ENCODE results near the gene MYO5A. TPM values are rescaled to one million over a fixed set of nuclear protein-coding genes. Genes with fewer than 3 reads are reported as not detected.

The MYO5A gene
- total RNA-seq, 1 donor from 2014 or later, result 18.8 TPM

GRCh38 chr15:52361494-52361893 is 167.2 kb downstream of the MYO5A start:
- ATAC-seq, result no peak

- peak; percentile 26 for ATAC-seq
Observed at GRCh38 chr15:52360229-52361203, 168.2 kb downstream of the MYO5A start.

DNA sequence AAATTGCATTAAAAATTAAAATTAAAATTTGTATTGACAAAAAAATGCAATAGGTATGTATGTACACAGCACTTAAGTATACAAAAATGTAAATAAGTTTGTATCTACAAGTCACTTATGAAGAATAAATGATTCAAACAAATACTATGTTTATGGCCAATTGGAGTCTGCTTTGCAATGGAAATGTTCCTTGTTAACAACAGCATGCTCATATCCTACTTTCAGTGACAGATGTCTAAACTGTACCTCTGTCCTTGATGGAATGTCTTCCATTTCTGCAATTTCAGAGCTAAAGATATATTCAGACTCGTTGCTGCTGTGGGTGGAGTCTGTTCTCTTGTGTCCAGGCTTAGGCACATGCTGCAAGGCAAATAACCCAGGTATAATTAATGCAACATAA is 169.0 kb downstream of the MYO5A start:
- no peak for ATAC-seq

GRCh38 chr15:52357949-52358348 is 170.7 kb downstream of the MYO5A start:
- ATAC-seq, result no peak

DNA sequence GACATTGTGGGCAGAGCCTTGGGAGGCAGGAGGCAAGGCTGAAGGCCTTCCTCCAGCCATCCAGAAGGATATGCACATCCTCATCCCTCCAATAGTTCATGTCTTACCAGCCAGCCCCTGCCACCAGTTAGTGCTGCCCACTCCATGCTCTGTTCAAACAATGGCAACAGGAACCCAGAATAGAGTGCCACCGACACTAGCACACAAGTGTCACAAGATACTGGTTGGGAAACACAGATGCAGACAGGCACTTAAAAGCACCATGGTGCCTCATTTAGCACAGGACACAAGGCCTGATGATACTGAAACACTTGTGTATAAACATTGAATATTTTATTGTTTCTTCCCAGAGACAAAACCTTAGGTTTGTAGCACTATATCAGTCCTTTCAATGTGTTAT is 176.6 kb downstream of the MYO5A start:
- no peak for ATAC-seq

DNA sequence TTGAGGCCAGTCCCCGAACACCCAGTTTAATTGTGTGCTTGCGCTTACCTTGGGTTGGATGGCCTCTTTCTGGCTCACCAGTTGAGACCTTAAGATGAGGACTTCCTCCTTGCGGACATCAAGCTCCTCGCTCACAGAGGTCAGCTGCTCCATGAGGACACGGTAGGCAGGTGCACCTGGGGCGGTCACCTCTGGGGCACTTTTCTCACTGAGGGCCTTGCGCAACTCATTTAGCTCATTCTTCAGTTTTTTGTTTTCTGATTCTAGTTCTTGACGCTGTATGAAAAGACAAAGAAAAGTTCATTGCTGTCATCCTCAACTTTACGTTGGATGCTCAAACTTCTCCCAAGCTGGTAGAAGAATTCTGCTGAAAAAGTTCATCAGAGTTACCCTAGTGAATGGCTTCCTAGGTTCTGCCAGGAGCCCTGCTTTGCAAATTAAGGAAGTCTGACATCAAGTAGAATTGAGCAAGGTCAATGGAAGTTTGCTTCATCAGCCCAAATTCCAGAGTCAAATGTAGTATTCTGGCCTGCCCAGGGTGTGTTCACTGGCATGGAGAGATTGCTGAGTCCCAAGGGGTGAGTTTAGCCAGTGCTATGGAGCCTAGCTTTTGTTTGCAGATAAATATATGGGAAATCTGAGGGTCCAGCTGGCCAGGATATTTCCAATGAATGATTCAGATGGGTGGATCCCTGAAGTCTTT is 177.3 kb downstream of the MYO5A start:
- ATAC-seq, result no peak

GRCh38 chr15:52350423-52350822 is 178.3 kb downstream of the MYO5A start:
- no peak for ATAC-seq

- ATAC-seq, result peak; percentile 38
Observed at GRCh38 chr15:52349052-52349700, 179.5 kb downstream of the MYO5A start.

DNA sequence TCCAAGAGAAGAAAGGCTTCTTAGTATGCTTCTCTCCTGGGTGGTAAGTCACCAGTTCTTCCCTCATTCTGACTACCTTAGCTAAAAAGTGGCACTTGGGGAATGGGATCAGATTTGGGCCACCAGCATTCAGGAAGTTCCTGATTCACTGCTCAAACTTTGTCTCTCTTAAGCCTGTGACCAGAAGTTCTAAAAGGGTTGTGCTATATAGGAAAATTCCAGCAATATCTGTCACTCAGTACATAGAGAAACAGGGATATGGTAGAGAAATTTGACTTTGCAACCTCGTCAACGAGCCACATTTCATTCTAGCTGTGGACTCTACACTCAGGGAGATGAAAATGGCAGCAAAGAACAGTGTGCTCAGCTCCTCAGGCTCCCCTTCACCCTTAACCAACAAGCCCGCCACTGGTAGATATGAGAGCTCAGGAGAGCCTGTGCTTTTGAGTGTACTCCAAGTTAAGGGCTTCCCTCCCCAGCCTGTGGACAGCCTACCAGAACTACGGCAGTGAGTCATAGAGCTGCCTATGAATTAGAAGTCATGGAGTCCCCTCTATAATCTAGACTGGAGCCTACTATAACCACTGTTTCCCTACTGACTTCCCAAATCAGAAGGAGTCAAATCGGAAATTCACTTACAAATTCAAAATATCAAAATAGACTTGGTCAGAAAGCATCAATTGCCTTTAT is 180.5 kb downstream of the MYO5A start:
- no peak for ATAC-seq

DNA sequence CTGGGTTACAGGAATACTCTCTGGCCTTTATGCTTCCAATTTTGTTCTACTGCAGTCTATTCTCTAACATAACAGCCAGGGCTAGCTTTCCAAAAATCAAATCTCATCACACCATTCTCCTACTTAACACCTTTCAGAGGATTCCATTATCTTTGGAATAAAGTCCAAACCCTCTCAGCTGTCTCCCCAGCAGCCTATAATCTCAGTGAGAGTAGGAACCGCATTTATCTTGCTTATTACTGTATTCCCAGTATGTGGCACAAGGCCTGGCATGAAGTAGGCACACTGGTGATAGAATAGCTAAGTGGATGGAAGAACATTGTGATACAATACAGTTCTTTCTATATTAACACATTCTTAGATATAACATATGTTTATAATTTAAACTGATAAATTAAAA is 184.1 kb downstream of the MYO5A start:
- ATAC-seq, result no peak

GRCh38 chr15:52343831-52344230 is 184.8 kb downstream of the MYO5A start:
- no peak for ATAC-seq

DNA sequence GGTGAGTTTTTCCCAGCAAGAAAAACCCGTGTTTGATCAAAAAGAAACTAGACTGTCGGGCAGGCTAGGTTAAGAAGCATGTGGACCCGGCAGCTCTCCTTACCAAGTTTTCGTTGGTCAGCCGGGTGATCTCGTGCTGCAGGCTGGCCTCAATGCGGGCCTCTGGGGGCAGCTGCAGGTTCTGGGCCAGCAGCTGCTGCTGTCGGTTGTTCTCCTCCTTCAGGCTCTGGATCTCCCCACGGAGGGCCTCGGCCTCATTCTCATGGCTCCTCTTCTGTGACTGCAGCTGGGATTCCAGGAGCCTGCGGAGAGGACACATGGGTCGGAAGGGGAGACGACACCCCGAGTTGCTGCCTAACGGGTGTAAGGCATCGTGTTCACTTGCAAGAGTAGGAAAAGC is 188.6 kb downstream of the MYO5A start:
- ATAC-seq, result no peak

- ATAC-seq, result no peak
Observed at GRCh38 chr15:52338891-52339290, 189.8 kb downstream of the MYO5A start.

- no peak for ATAC-seq
Observed at GRCh38 chr15:52338058-52338457, 190.6 kb downstream of the MYO5A start.

GRCh38 chr15:52337198-52337853 is 191.4 kb downstream of the MYO5A start:
- peak; percentile 84 for ATAC-seq

GRCh38 chr15:52336529-52336928 is 192.2 kb downstream of the MYO5A start:
- ATAC-seq, result no peak

DNA sequence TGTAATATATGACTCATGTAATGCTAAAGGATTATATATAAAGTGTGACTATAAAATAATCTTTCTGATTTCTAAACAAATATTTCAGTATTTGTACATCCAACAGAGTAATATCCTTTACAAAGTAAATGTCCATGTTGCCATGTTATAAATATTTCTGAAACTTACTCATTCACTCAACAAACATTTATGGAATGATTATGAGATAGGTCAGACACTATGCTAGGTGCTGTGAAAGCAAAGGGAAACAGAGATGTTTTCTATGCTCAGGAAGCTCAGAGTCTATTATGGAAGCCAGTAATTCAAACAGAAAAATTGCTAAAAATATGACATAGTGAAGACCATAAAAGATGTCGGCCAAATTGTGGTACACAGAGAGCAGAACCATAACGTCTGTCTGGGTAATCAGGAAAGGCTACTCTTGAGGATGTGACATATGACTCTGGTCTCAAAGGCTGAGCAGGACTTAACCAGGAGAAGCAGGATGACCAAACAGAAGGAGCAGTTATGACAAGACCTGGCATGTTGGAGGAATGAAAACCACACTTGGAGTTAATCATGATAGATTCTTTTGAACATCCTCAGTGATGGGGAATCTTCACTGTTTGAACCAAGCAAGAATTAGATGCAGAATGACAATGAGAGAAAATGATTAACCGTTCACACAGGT is 194.1 kb downstream of the MYO5A start:
- ATAC-seq, result no peak

- peak; percentile 92 for ATAC-seq
Observed at GRCh38 chr15:52331490-52332240, 197.0 kb downstream of the MYO5A start.

- ATAC-seq, result no peak
Observed at GRCh38 chr15:52329987-52330386, 198.7 kb downstream of the MYO5A start.

GRCh38 chr15:52329150-52329549 is 199.5 kb downstream of the MYO5A start:
- ATAC-seq, result no peak

DNA sequence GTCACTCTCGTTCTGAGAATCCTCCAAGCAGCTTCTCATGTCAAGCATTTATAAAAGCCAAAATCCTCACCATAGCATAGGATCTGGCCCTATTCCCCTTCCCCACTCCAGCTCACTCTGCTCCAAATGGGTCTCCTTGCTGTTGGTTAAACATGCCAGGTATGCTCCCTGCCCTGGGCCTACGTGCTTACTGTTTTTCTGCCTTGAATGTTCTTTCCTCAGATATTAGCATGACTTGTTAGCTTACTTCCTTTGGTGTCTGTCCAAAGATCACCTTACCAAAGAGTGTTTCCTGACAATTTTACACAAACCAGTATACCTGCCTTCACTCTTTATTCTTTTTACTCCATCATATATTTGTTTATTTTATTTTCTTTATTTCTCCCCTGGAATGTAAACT is 200.0 kb downstream of the MYO5A start:
- no peak for ATAC-seq
